H1 (cell line): ENCODE data around the gene CDC42EP4. TPM values are rescaled to one million over a fixed set of nuclear protein-coding genes. Genes with fewer than 3 reads are reported as not detected.

Experiments
- CTCF ChIA-PET: fragments of 300-600 bp; sonication (Branson Sonifier 250); formaldehyde crosslinking; loops from one replicate; lab custom pipeline; 2021; ENCODE audit not compliant: partially characterized antibody; lab: Charles Lee
- POLR2A ChIA-PET: fragments of 300-600 bp; sonication (Branson Sonifier 250); formaldehyde crosslinking; loops from one replicate; lab custom pipeline; 2021; ENCODE audit warnings: inconsistent platforms; ENCODE audit not compliant: partially characterized antibody; lab: Charles Lee
- DNase-seq, 2 experiments: peaks; one replicate each; pipeline versions ENCODE4 v3.0.0 to v3.0.0-alpha.2; 2010 to 2022; ENCODE audit warnings: low spot score in 2 of 2, low read depth in 1 of 2, mixed read lengths in 1 of 2
- FAIRE-seq: peaks from 2 replicates; lab custom pipeline; 2011; peaks lifted over from hg19 to GRCh38; lab: Jason Lieb, UNC
- H2AFZ ChIP-seq: 2 replicates; pipeline ENCODE4 v1.8.1; 2012; ENCODE audit warnings: low read length, inconsistent platforms
- H2AK5ac ChIP-seq: 2 replicates; pipeline ENCODE4 v1.6.1; 2013; ENCODE audit warnings: low read depth, low read length
- H2BK120ac ChIP-seq: replicated peaks from 2 replicates; pipeline ENCODE3; 2013; ENCODE audit warnings: low read depth, low read length, inconsistent platforms
- H2BK12ac ChIP-seq: 2 replicates; pipeline ENCODE4 v1.6.1; 2013; ENCODE audit warnings: low read depth, low read length
- H2BK15ac ChIP-seq: 2 replicates; pipeline ENCODE4 v1.6.1; 2013; ENCODE audit warnings: low read length
- H2BK20ac ChIP-seq: 2 replicates; pipeline ENCODE4 v1.6.1; 2013; ENCODE audit warnings: low read length
- H2BK5ac ChIP-seq: 2 replicates; pipeline ENCODE4 v1.6.1; 2013; ENCODE audit warnings: low read depth, low read length
- H3K14ac ChIP-seq: 2 replicates; pipeline ENCODE4 v1.6.1; 2013; ENCODE audit warnings: inconsistent platforms; ENCODE audit not compliant: insufficient read length
- H3K18ac ChIP-seq: 2 replicates; pipeline ENCODE4 v1.6.1; 2013; ENCODE audit warnings: low read length; ENCODE audit errors: extremely low read depth
- H3K23ac ChIP-seq: 2 replicates; pipeline ENCODE4 v1.6.1; 2013; ENCODE audit warnings: inconsistent platforms; ENCODE audit not compliant: insufficient read length
- H3K23me2 ChIP-seq: 2 replicates; pipeline ENCODE4 v1.6.1; 2013; ENCODE audit warnings: low read depth, low read length
- H3K27ac ChIP-seq: 2 replicates; pipeline ENCODE4 v1.6.1; 2011; ENCODE audit warnings: low read depth, low read length, inconsistent platforms
- H3K27me3 ChIP-seq, 4 experiments: replicated peaks in 1 of 4; 1 replicate in 1 of 4; 2 replicates in 3 of 4; pipeline versions ENCODE4 v1.6.1 to v1.8.1; 2011 to 2013; ENCODE audit warnings: low read length in 3 of 4, mild to moderate bottlenecking in 3 of 4, inconsistent platforms in 2 of 4, mixed read lengths in 2 of 4, moderate library complexity in 1 of 4; ENCODE audit not compliant: control insufficient read depth in 3 of 4, insufficient read depth in 3 of 4; ENCODE audit errors: extremely low read depth in 1 of 4
- H3K36me3 ChIP-seq, 4 experiments: 2 replicates each; pipeline versions ENCODE4 v1.6.1 to v1.8.1; 2011 to 2013; ENCODE audit warnings: mild to moderate bottlenecking in 4 of 4, low read length in 3 of 4, moderate library complexity in 2 of 4, control low read depth in 1 of 4, inconsistent platforms in 1 of 4; ENCODE audit not compliant: insufficient read depth in 4 of 4, control insufficient read depth in 2 of 4
- H3K4ac ChIP-seq: replicated peaks from 2 replicates; pipeline ENCODE3; 2013; ENCODE audit warnings: low read length, low read depth, mixed read lengths, inconsistent platforms; ENCODE audit not compliant: insufficient read length
- H3K4me1 ChIP-seq, 4 experiments: replicated peaks in 1 of 4; 1 replicate in 1 of 4; 2 replicates in 3 of 4; pipeline versions ENCODE4 v1.6.1 to v1.8.1; 2011 to 2013; ENCODE audit warnings: low read length in 3 of 4, inconsistent platforms in 2 of 4, mixed read lengths in 1 of 4; ENCODE audit not compliant: insufficient read depth in 4 of 4, control insufficient read depth in 3 of 4
- H3K4me2 ChIP-seq, 2 experiments: 2 replicates each; pipeline versions ENCODE4 v1.6.1 to v1.8.1; 2011 to 2013; ENCODE audit warnings: low read depth in 2 of 2, low read length in 2 of 2, control low read depth in 1 of 2, inconsistent platforms in 1 of 2, mild to moderate bottlenecking in 1 of 2; ENCODE audit not compliant: insufficient read depth in 1 of 2
- H3K4me3 ChIP-seq, 4 experiments: fragments of 200-600, 300-600 bp in 1 of 4; sonication (generic), shearing (Covaris generic), sonication (Bioruptor Twin) in 1 of 4; 2 replicates each; pipeline versions ENCODE4 v1.5.1 to v1.8.1; 2011 to 2016; ENCODE audit warnings: low read length in 4 of 4, low read depth in 3 of 4, control low read depth in 2 of 4, inconsistent platforms in 2 of 4, mild to moderate bottlenecking in 2 of 4, mixed read lengths in 1 of 4, moderate library complexity in 1 of 4; ENCODE audit not compliant: insufficient read depth in 2 of 4; ENCODE audit errors: extremely low read depth in 1 of 4
- H3K56ac ChIP-seq: replicated peaks from 2 replicates; pipeline ENCODE3; 2013; ENCODE audit warnings: low read depth, mild to moderate bottlenecking, mixed read lengths, low read length, inconsistent platforms; ENCODE audit not compliant: insufficient read length
- H3K79me1 ChIP-seq: 2 replicates; pipeline ENCODE4 v1.6.1; 2013; ENCODE audit warnings: low read depth, low read length, control low read depth
- H3K79me2 ChIP-seq, 2 experiments: 2 replicates each; pipeline versions ENCODE4 v1.6.1 to v1.8.1; 2012 to 2013; ENCODE audit warnings: low read length in 2 of 2, mild to moderate bottlenecking in 2 of 2, inconsistent platforms in 1 of 2; ENCODE audit not compliant: insufficient read depth in 2 of 2, control insufficient read depth in 1 of 2
- H3K9ac ChIP-seq, 4 experiments: replicated peaks in 1 of 4; 1 replicate in 1 of 4; 2 replicates in 3 of 4; pipeline versions ENCODE4 v1.6.1 to v1.8.1; 2011 to 2013; ENCODE audit warnings: low read depth in 3 of 4, low read length in 3 of 4, control low read depth in 2 of 4, mild to moderate bottlenecking in 2 of 4, moderate library complexity in 2 of 4, inconsistent platforms in 1 of 4; ENCODE audit errors: extremely low read depth in 1 of 4
- H3K9me3 ChIP-seq, 2 experiments: 2 replicates each; pipeline versions ENCODE4 v1.6.1 to v1.8.1; 2012 to 2013; ENCODE audit warnings: mild to moderate bottlenecking in 2 of 2, moderate library complexity in 2 of 2, control low read depth in 1 of 2, inconsistent platforms in 1 of 2, low read depth in 1 of 2, low read length in 1 of 2, mixed read lengths in 1 of 2; ENCODE audit not compliant: insufficient read depth in 2 of 2
- H4K20me1 ChIP-seq, 2 experiments: replicated peaks in 1 of 2; 2 replicates each; pipeline versions ENCODE3 to v1.8.1; 2011 to 2013; ENCODE audit warnings: inconsistent platforms in 2 of 2, low read length in 2 of 2, mild to moderate bottlenecking in 1 of 2; ENCODE audit not compliant: insufficient read depth in 2 of 2, control insufficient read depth in 1 of 2
- H4K5ac ChIP-seq: 2 replicates; pipeline ENCODE4 v1.6.1; 2013; ENCODE audit warnings: low read length, low read depth, mixed read lengths, inconsistent platforms; ENCODE audit not compliant: insufficient read length
- H4K8ac ChIP-seq: 2 replicates; pipeline ENCODE4 v1.8.0; 2013; ENCODE audit warnings: mild to moderate bottlenecking, moderate library complexity, low read length, inconsistent platforms; ENCODE audit not compliant: insufficient read depth; ENCODE audit errors: extremely low read depth
- H4K91ac ChIP-seq: replicated peaks from 2 replicates; pipeline ENCODE3; 2013; ENCODE audit warnings: low read length, mixed read lengths, inconsistent platforms; ENCODE audit not compliant: insufficient read length
- CEBPB ChIP-seq: IDR thresholded peaks from 2 replicates; pipeline ENCODE4 v1.6.1; 2012; ENCODE audit warnings: low read depth, low read length
- WGBS, 2 experiments: shearing (Covaris generic) in 1 of 2; methylation state at CpG; one replicate each; pipeline versions ENCODE4 v1.1.6 to v1.1.7; 2013 to 2015; ENCODE audit warnings: low lambda C conversion rate in 2 of 2, mixed read lengths in 2 of 2, inconsistent platforms in 1 of 2, low coverage in 1 of 2, missing lambda C conversion rate in 1 of 2; ENCODE audit not compliant: insufficient replicate concordance in 2 of 2, insufficient coverage in 1 of 2, insufficient read length in 1 of 2; ENCODE audit errors: extremely low coverage in 1 of 2, missing lambda C conversion rate in 1 of 2; 5-methylcytosine and 5-hydroxymethylcytosine counted together
- polyA plus RNA-seq, 7 experiments: library from polyadenylated mRNA; depleted of rRNA in 3 of 7; stranded (reverse) in 5 of 7; unstranded in 2 of 7; fragments of >200 nt in 5 of 7; fragments of 200-250 nt in 2 of 7; gene quantifications; 1 replicate in 5 of 7; 2 replicates in 1 of 7; 4 replicates in 1 of 7; pipeline versions ENCODE4 v1.2.1 to v1.2.3, GENCODE V29; 2011 to 2013; ENCODE audit warnings: missing spikeins in 2 of 7, mixed read lengths in 2 of 7
- total RNA-seq: library from RNA; stranded (reverse); fragmentation: NEBNext Ultra II Directional; extraction: Animal tissue kit (Norgen Biotek cat#: 25700); gene quantifications from 2 replicates; pipeline ENCODE4 v1.2.1, GENCODE V29; 2021

The CDC42EP4 gene
- total and polyA plus RNA-seq, 2 of the 8 experiments (the other 6 are each of a cell fraction or from before 2014, with no cell fraction given): 8.8 to 12.6 TPM

- no peak overlapping the region for H2BK120ac ChIP-seq
- no peaks in the 10 kb centered on the region for H3K4me1 ChIP-seq
- no peak overlapping the region for H2BK15ac ChIP-seq
- CTCF ChIA-PET: interaction anchor here (1.2 to 2.2 kb wide), 6 partner anchors 13 to 709 kb away, joined by 3 to 5 read pairs (median 4); partner anchors contain the start of gene CDC42EP4
- no peak overlapping the region for H3K18ac ChIP-seq
- peaks cover 0 to 3% of the 10 kb centered on the region in 2 experiments; a peak in 1 of 4 replicates for H3K9me3 ChIP-seq
- H3K79me1 ChIP-seq: no peaks in the 10 kb centered on the region
- H3K4me2 ChIP-seq: no peak overlapping the region
- peaks cover 5% of the 10 kb centered on the region; the same call in 1 of the 2 replicates for H3K23me2 ChIP-seq
- H3K9ac ChIP-seq: no peak overlapping the region
- no peaks in the 10 kb centered on the region for H4K20me1 ChIP-seq
- no peaks in the 10 kb centered on the region for H3K79me2 ChIP-seq
- no peak overlapping the region for H4K5ac ChIP-seq
- H3K23ac ChIP-seq: no peak overlapping the region
- no peak overlapping the region for H3K14ac ChIP-seq
- H3K56ac ChIP-seq: no peak overlapping the region
- no peak overlapping the region for H2BK5ac ChIP-seq
- H4K91ac ChIP-seq: no peak overlapping the region
- H2BK20ac ChIP-seq: no peak overlapping the region
- 50% methylated on average over 1 of the region's 1 CpG; no CpG with 5 or more reads in 1 of the 2 experiments for WGBS, 2 experiments
- H3K4me3 ChIP-seq: no peak overlapping the region
- no peak overlapping the region for H2AFZ ChIP-seq
- POLR2A ChIA-PET: no interaction called here
- no peak overlapping the region for H4K8ac ChIP-seq
- DNase-seq (no peak), FAIRE-seq (no peak)
- H3K27ac ChIP-seq: no peak overlapping the region
- no peak overlapping the region for H2AK5ac ChIP-seq
- H3K36me3 ChIP-seq: no peaks in the 10 kb centered on the region
- H3K27me3 ChIP-seq: no peaks in the 10 kb centered on the region; a peak in 1 of 7 replicates
- no peak overlapping the region for H3K4ac ChIP-seq
- H2BK12ac ChIP-seq: no peak overlapping the region
- no peak for TF ChIP-seq CEBPB
These were observed 42.0 kb downstream of the CDC42EP4 start for GRCh38 chr17:73269791-73270190.
